DMS79 treated with DMSO at 0.1 percent for 48 hours (cell line): Measurements from ENCODE around the gene TMEM147.

Experiments
- DNase-seq: peaks from one replicate; lab custom pipeline; 2025; lab: John Stamatoyannopoulos, UW

Gene TMEM147

GRCh38 chr19:35549174-35549788 lies 3.9 kb downstream of the TMEM147 start:
- peak; percentile 49 for DNase-seq

GRCh38 chr19:35549879-35550523 lies 4.6 kb downstream of the TMEM147 start:
- no peak for DNase-seq

- no peak for DNase-seq
These were observed 5.8 kb downstream of the TMEM147 start for GRCh38 chr19:35551091-35551810.

DNA sequence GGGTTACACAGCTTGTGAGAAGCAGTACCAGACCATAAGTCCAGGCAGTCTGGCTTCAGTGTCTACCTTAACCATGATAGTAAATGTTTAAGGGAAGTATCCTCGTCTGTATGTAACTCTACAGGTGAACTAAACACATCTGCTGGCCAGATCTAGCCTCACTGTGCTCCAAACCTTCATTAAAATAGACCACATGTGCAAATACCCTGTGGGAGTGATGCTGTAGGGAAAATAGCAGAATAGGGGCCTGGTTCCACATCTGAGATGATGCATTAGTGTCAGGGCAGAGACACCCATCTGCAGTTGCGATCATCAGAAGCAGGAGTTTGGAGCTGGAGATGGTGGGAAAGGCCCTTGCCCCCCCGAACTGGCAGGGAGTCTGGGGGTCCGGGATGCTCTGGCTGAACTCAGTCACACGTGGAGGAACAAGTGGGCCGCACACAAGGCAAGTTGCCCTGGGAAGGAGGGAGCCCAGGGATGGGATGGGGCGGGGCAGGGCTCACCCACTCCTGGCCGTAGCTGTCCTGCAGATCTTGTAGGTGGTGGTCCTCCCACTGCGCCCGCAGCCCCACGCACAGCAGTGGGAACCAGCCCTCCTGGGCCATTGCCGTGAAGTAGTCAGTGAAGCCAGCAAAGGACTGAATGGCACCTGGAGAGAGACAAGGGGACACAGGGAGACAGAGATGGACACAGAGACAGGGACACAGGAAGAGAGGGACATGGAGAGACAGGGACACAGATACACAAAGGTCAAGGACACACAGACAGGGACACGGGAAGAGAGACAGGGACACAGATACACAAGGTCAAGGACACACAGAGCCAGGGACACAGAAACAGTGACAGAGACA lies 7.3 kb downstream of the TMEM147 start:
- no peak for DNase-seq

- DNase-seq = no peak
These were observed 8.1 kb downstream of the TMEM147 start for GRCh38 chr19:35553385-35554000.

GRCh38 chr19:35554076-35554475 lies 8.7 kb downstream of the TMEM147 start:
- no peak for DNase-seq

- DNase-seq = peak; percentile 2
These were observed 10.0 kb downstream of the TMEM147 start for GRCh38 chr19:35555301-35556005.

GRCh38 chr19:35556025-35556590 lies 10.7 kb downstream of the TMEM147 start:
- no peak for DNase-seq

- DNase-seq = no peak
These were observed 11.6 kb downstream of the TMEM147 start for GRCh38 chr19:35556846-35557538.

DNA sequence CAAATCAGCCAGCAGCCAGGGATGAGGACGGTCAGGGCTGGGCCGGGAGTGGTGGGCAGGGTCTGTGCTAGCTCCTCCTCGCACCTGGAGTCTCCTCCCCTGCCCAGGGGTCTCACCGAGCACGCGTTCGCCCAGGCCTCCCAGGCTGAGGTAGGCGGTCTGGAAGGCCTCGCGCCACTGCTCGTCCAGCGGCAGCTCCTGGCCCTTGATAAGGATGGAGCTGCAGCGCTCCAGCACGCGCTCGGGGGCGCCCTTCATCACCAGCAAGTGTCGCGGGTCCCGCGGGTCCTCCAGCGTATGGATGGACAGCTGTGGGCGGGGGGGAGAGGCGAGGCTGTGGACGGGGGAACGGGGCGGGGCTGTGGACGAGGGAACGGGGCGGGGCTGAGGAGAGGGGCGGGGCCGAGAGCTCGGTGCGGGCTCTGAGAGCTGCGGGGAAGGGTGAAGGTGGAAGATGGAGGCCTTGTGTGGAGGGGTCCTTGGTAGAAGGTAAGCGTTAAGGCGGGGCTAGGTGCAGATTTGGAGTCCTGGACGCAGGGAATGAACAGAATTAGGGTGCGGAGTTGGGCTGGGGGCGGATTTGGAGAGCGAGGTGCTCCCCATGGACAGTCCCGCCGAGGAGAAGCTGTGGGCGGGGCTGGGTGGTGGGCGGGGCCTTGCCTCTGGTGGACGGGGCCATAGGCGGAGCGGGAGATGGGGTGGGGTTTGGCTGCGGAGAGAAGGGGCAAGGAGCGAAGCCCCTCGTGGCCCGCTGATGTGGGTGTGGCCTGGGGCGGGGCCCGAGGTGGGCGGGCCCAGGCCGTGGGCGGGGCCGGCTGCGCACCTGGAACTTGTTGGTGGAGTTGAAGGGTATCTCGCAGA lies 12.3 kb downstream of the TMEM147 start:
- DNase-seq = no peak

DNA sequence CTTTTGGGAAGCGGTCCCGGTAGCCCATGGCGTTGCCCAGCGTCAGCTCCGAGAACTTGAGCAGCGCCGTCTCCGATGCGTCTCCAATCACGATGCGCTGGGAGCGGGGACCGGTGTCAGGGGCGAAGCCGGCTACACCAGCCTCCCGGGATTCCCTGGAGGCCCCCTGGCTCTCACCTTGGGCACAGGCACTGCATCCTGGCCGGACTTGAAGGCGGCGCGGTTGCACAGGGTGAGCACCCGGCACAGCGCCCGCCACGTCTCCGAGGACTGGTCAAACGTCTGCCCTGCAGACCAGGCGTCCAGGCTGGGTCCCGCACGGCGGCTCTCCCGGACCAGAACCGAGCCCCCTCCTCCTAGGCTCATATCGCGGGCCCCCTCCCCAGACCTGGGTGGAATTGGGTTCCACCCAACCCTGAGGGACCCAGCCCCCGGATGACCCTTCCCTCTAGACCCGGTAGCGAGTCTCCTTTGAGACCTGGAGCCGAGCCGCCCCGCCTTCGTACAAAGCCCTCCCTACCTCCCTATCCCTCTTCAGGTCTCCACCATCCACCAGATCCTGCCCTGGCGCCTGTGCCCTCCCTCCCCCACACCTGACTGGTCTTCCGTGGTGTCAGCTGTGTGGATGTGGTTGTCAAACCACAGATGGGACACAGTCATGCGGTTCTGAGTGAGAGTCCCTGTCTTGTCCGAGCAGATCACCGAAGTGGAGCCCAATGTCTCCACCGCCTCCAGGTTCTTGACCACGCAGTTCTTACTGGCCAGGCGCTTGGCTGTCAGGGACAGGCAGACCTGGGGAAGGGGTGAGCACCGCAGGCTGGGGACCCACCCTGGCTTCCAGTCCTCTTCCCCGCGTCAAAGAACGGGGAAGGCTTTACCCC lies 13.2 kb downstream of the TMEM147 start:
- no peak for DNase-seq

- no peak for DNase-seq
These were observed 13.8 kb downstream of the TMEM147 start for GRCh38 chr19:35559281-35559659.

DNA sequence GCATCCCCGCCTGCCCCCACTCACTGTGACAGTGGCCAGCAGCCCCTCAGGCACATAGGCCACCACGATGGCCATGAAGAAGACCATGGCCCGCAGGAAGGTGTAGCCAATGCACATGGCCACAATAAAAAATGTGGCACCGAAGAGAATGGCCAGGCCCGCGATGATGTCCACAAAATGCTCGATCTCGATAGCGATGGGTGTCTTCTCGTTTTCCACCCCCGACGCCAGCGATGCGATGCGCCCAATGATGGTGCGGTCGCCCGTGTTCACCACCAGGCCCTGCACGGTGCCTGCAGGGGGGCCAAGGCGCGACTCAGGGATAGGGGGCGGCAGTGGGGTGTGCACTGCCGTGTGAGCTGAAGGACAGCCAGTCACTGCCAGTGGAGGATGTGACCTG lies 14.4 kb downstream of the TMEM147 start:
- DNase-seq = no peak

DNA sequence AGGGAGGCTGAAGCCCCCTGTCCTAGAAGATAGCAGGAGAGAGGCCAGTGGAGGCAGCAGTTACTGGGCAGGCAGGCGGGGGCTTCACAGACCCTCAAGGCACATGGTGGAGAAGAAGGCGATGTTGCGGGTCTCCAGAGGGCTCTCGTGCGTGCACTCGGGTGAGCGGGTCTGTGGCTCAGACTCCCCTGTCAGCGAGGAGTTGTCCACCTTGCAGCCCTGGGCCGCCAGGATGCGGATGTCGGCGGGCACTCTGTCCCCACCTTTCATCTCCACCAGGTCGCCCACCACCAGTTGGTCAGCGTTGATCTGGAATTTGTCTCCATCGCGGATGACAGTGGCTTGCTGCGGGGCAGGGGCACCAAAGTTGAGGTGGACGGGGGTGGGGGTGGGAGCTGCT lies 14.8 kb downstream of the TMEM147 start:
- DNase-seq = no peak

DNA sequence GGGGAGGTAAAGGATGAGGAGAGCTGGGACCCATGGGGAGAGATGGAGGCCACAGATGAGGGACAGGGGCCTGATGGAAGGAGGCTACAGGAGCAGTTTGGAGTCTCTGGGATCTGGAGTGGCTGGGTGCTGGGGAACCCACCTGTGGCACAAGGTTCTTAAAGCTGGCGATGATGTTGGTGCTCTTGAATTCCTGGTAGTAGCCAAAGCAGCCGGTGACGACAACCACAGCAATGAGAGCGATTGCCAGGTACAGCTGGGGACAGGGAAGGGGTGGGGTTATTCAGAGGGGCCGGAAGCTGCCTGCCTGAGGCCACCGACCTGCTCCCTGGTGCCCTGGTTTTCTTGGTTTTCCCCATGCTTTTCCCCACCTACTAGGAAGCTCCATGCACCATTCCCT lies 15.3 kb downstream of the TMEM147 start:
- DNase-seq = no peak

DNA sequence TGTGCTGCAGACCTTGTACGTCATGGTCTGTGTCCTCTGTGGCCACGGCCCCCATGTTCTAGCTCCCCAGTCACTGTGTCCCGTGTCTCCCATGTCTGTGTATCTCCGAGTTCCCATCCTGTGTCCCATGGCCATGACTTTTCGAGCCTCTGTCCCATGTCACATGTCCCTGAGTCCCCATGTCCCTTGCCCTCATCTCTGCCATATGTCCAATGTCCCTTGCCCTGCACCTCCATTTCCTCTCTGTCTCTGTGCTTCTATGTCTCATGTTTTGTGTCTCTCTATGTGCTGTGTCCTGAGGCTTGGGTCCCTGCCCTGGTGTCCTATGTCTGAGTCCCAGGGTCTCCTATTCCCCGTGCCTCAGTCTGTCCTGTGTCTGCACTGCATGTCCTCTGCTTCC lies 16.0 kb downstream of the TMEM147 start:
- DNase-seq = no peak

GRCh38 chr19:35562336-35562735 lies 16.9 kb downstream of the TMEM147 start:
- no peak for DNase-seq

GRCh38 chr19:35562776-35563175 lies 17.4 kb downstream of the TMEM147 start:
- no peak for DNase-seq
